WTC11 (cell line): ENCODE results near the gene DNAH7. TPM values are rescaled to one million over a fixed set of nuclear protein-coding genes. Genes with fewer than 3 reads are reported as not detected.

ENCODE experiments used
- ATAC-seq: fragments of 200-7000 bp; cut with Tn5 transposase; 2 replicates; pipeline ENCODE4 v1.10.0; 2021; ENCODE audit warnings: mild to moderate bottlenecking, moderate library complexity
- CTCF ChIA-PET: fragments of 300-600 bp; sonication (Branson Sonifier 250); formaldehyde crosslinking; loops from one replicate; lab custom pipeline; 2021; ENCODE audit warnings: antibody characterized with exemption; lab: Charles Lee
- POLR2A ChIA-PET: fragments of 350-600 bp; sonication (Branson Sonifier 250); formaldehyde crosslinking; loops from one replicate; lab custom pipeline; 2021; ENCODE audit warnings: antibody characterized with exemption; lab: Charles Lee
- DNase-seq: peaks from one replicate; pipeline ENCODE4 v3.0.0; 2021; ENCODE audit warnings: low spot score
- H3K27ac Mint-ChIP-seq: 2 replicates; pipeline ENCODE4 v1.8.0; 2021; ENCODE audit warnings: mixed read lengths
- H3K27me3 Mint-ChIP-seq: 2 replicates; pipeline ENCODE4 v1.8.0; 2021; ENCODE audit warnings: low read depth, mild to moderate bottlenecking, moderate library complexity, mixed read lengths
- H3K36me3 Mint-ChIP-seq: 2 replicates; pipeline ENCODE4 v1.8.0; 2021; ENCODE audit warnings: mixed read lengths
- H3K4me1 Mint-ChIP-seq: 2 replicates; pipeline ENCODE4 v1.8.0; 2022; ENCODE audit warnings: mixed read lengths
- H3K4me3 Mint-ChIP-seq: 2 replicates; pipeline ENCODE4 v1.8.0; 2021; ENCODE audit warnings: mild to moderate bottlenecking, moderate library complexity, mixed read lengths
- H3K9me3 Mint-ChIP-seq: 2 replicates; pipeline ENCODE4 v1.8.0; 2021; ENCODE audit warnings: mixed read lengths
- ATF2 ChIP-seq: sonication (generic); formaldehyde crosslinking; IDR thresholded peaks from 2 replicates; pipeline ENCODE4 v1.8.1; 2022; ENCODE audit warnings: low read depth, missing genetic modification reagents, borderline replicate concordance
- ATF3 ChIP-seq: sonication (generic); formaldehyde crosslinking; conservative IDR thresholded peaks from 2 replicates; pipeline ENCODE4 v1.8.1; 2022; ENCODE audit warnings: mild to moderate bottlenecking, missing genetic modification reagents
- CBFB ChIP-seq: sonication (generic); formaldehyde crosslinking; IDR thresholded peaks from 2 replicates; pipeline ENCODE4 v1.8.1; 2022; ENCODE audit warnings: mild to moderate bottlenecking, low read depth, missing genetic modification reagents
- CDX4 ChIP-seq: fragments of 250-450 bp; sonication (Bioruptor Pico); IDR thresholded peaks from 2 replicates; pipeline ENCODE4 v1.9.0; 2021; ENCODE audit warnings: moderate library complexity, mild to moderate bottlenecking, inconsistent platforms, borderline replicate concordance
- CREB1 ChIP-seq: sonication (generic); formaldehyde crosslinking; IDR thresholded peaks from 2 replicates; pipeline ENCODE4 v1.8.0; 2023; ENCODE audit warnings: mild to moderate bottlenecking, missing genetic modification reagents
- CREM ChIP-seq: sonication (generic); formaldehyde crosslinking; IDR thresholded peaks from 2 replicates; pipeline ENCODE4 v1.8.1; 2022; ENCODE audit warnings: mild to moderate bottlenecking, missing genetic modification reagents, moderate library complexity
- E2F1 ChIP-seq: sonication (generic); formaldehyde crosslinking; IDR thresholded peaks from 2 replicates; pipeline ENCODE4 v1.8.0; 2022; ENCODE audit warnings: mild to moderate bottlenecking, missing genetic modification reagents
- FOXJ3 ChIP-seq: sonication (generic); formaldehyde crosslinking; IDR thresholded peaks from 2 replicates; pipeline ENCODE4 v1.9.0; 2021; ENCODE audit warnings: missing genetic modification reagents, mild to moderate bottlenecking, borderline replicate concordance
- HMGXB4 ChIP-seq: sonication (generic); formaldehyde crosslinking; IDR thresholded peaks from 2 replicates; pipeline ENCODE4 v1.8.1; 2023; ENCODE audit warnings: mild to moderate bottlenecking, moderate library complexity, missing genetic modification reagents
- JAZF1 ChIP-seq: fragments of 250-450 bp; sonication (Bioruptor Pico); IDR thresholded peaks from 2 replicates; pipeline ENCODE4 v1.9.0; 2021; ENCODE audit warnings: moderate library complexity, mild to moderate bottlenecking, inconsistent platforms
- NFE2L1 ChIP-seq: sonication (generic); formaldehyde crosslinking; IDR thresholded peaks from 2 replicates; pipeline ENCODE4 v1.8.1; 2023; ENCODE audit warnings: missing genetic modification reagents
- USF1 ChIP-seq: sonication (generic); formaldehyde crosslinking; IDR thresholded peaks from 2 replicates; pipeline ENCODE4 v1.8.0; 2022; ENCODE audit warnings: mild to moderate bottlenecking, missing genetic modification reagents
- USF2 ChIP-seq: sonication (generic); formaldehyde crosslinking; IDR thresholded peaks from 2 replicates; pipeline ENCODE4 v1.8.1; 2023; ENCODE audit warnings: mild to moderate bottlenecking, missing genetic modification reagents, moderate library complexity
- ZNF219 ChIP-seq: sonication (generic); formaldehyde crosslinking; IDR thresholded peaks from 2 replicates; pipeline ENCODE4 v1.8.0; 2023; ENCODE audit warnings: missing genetic modification reagents, mild to moderate bottlenecking, borderline replicate concordance
- ZNF232 ChIP-seq: sonication (generic); formaldehyde crosslinking; IDR thresholded peaks from 2 replicates; pipeline ENCODE4 v1.8.0; 2022; ENCODE audit warnings: mild to moderate bottlenecking, missing genetic modification reagents
- ZNF263 ChIP-seq: sonication (generic); formaldehyde crosslinking; IDR thresholded peaks from 2 replicates; pipeline ENCODE4 v1.8.1; 2022; ENCODE audit warnings: low read depth, mild to moderate bottlenecking, moderate library complexity, missing genetic modification reagents
- ZNF281 ChIP-seq: sonication (generic); formaldehyde crosslinking; IDR thresholded peaks from 2 replicates; pipeline ENCODE4 v1.8.0; 2023; ENCODE audit warnings: mild to moderate bottlenecking, missing genetic modification reagents
- ZNF317 ChIP-seq: sonication (generic); formaldehyde crosslinking; IDR thresholded peaks from 2 replicates; pipeline ENCODE4 v1.8.1; 2023; ENCODE audit warnings: low read depth, mild to moderate bottlenecking, moderate library complexity, missing genetic modification reagents, borderline replicate concordance
- ZNF671 ChIP-seq: fragments of 250-450 bp; sonication (Bioruptor Pico); IDR thresholded peaks from 2 replicates; pipeline ENCODE4 v1.8.0; 2021; ENCODE audit warnings: mild to moderate bottlenecking
- total RNA-seq: library from RNA; stranded (reverse); gene quantifications from 3 replicates; pipeline ENCODE4 v1.2.3, GENCODE V29; 2021

DNAH7 gene
- total RNA-seq, 1 experiment from 2014 or later: 0.04 TPM

GRCh38 chr2:196113061-196113974 lies 44.7 kb upstream of the DNAH7 start:
- ChIA-PET POLR2A (interaction anchor here (0.7 kb wide), 1 partner anchor 37 kb away, joined by 3 read pairs; no protein-coding TSS in a partner anchor), CTCF (interaction anchor here (1.0 to 1.9 kb wide), 4 partner anchors 16 to 224 kb away, joined by 3 to 7 read pairs (median 4); partner anchors contain the start of gene DNAH7)
- ATAC-seq: peak; percentile 58
- H3K27me3 Mint-ChIP-seq: no peaks in the 10 kb centered on the region
- H3K27ac Mint-ChIP-seq: peak overlapping the region; percentile 100
- peaks cover 40% of the 10 kb centered on the region for H3K4me1 Mint-ChIP-seq
- H3K36me3 Mint-ChIP-seq: no peaks in the 10 kb centered on the region
- no peak for DNase-seq
- peak overlapping the region; percentile 55 for H3K4me3 Mint-ChIP-seq
- TF ChIP-seq ATF3: no peak
- no peak for TF ChIP-seq ZNF281 (CRISPR knock-in tag)
- no peak for TF ChIP-seq CDX4 (CRISPR knock-in tag)
- TF ChIP-seq JAZF1 (CRISPR knock-in tag): no peak
- no peak for TF ChIP-seq ZNF219 (CRISPR knock-in tag)
- TF ChIP-seq ATF2 (CRISPR knock-in tag): no peak
- no peaks in the 10 kb centered on the region for H3K9me3 Mint-ChIP-seq

GRCh38 chr2:196112418-196113034 lies 43.9 kb upstream of the DNAH7 start:
- ATAC-seq: peak; percentile 35
- Mint-ChIP-seq H3K9me3 (no peaks in the 10 kb centered on the region), H3K36me3 (no peaks in the 10 kb centered on the region), H3K27ac (peak overlapping the region; percentile 100), H3K27me3 (no peaks in the 10 kb centered on the region), H3K4me1 (peaks cover 40% of the 10 kb centered on the region), H3K4me3 (peak overlapping the region; percentile 8; the same call in 1 of the 2 replicates)
- ChIA-PET CTCF (interaction anchor here (0.5 to 1.9 kb wide), 4 partner anchors 34 to 454 kb away, joined by 3 to 7 read pairs (median 4); partner anchors contain the start of gene DNAH7), POLR2A (interaction anchor here (0.7 kb wide), 1 partner anchor 36 kb away, joined by 3 read pairs; no protein-coding TSS in a partner anchor)
- DNase-seq: no peak
- TF ChIP-seq JAZF1 (CRISPR knock-in tag) (no peak), ZNF317 (no peak), USF1 (CRISPR knock-in tag) (peak; percentile 76), ZNF671 (CRISPR knock-in tag) (no peak), HMGXB4 (CRISPR knock-in tag) (no peak), CREB1 (CRISPR knock-in tag) (no peak), FOXJ3 (CRISPR knock-in tag) (no peak), ATF2 (CRISPR knock-in tag) (no peak), ZNF232 (CRISPR knock-in tag) (no peak), CBFB (CRISPR knock-in tag) (no peak), E2F1 (CRISPR knock-in tag) (no peak), ZNF263 (CRISPR knock-in tag) (no peak), USF2 (peak; percentile 79), NFE2L1 (no peak), CREM (CRISPR knock-in tag) (no peak)
